KMS-11 (cell line): ENCODE results near the gene HELZ2.

Experiments used
- H2AFZ ChIP-seq: fragments of 200-600 bp; sonication (generic); 2 replicates; pipeline ENCODE4 v1.6.1; 2016; ENCODE audit warnings: antibody characterized with exemption, mixed run types, low read depth
- H3K27ac ChIP-seq: fragments of 200-600 bp; sonication (generic); 2 replicates; pipeline ENCODE4 v1.6.1; 2016; ENCODE audit warnings: mild to moderate bottlenecking, mixed run types
- H3K27me3 ChIP-seq: fragments of 200-600 bp; sonication (generic); 2 replicates; pipeline ENCODE4 v1.6.1; 2017; ENCODE audit warnings: mild to moderate bottlenecking, low read depth, mixed run types, moderate library complexity; ENCODE audit not compliant: insufficient read depth
- H3K36me3 ChIP-seq: fragments of 200-600 bp; sonication (generic); 2 replicates; pipeline ENCODE4 v1.6.1; 2017; ENCODE audit warnings: mild to moderate bottlenecking, mixed run types; ENCODE audit not compliant: insufficient read depth
- H3K4me1 ChIP-seq: fragments of 200-600 bp; sonication (generic); 2 replicates; pipeline ENCODE4 v1.6.1; 2016; ENCODE audit warnings: mild to moderate bottlenecking, low read depth, mixed run types; ENCODE audit not compliant: poor library complexity, severe bottlenecking
- H3K4me2 ChIP-seq: fragments of 200-600 bp; sonication (generic); 2 replicates; pipeline ENCODE4 v1.7.0; 2016; ENCODE audit warnings: mild to moderate bottlenecking, mixed run types
- H3K4me3 ChIP-seq: fragments of 200-600 bp; sonication (generic); IDR thresholded peaks from 2 replicates; pipeline ENCODE4 v1.6.1; 2017; ENCODE audit warnings: low read depth, low read length, mixed read lengths; ENCODE audit not compliant: insufficient read depth
- H3K79me2 ChIP-seq: fragments of 200-600 bp; sonication (generic); 2 replicates; pipeline ENCODE4 v1.6.1; 2016; ENCODE audit warnings: low read depth, mixed run types; ENCODE audit not compliant: insufficient read depth
- H3K9ac ChIP-seq: fragments of 200-600 bp; sonication (generic); 2 replicates; pipeline ENCODE4 v1.6.1; 2016; ENCODE audit warnings: mild to moderate bottlenecking, mixed run types
- H4K20me1 ChIP-seq: fragments of 200-600 bp; sonication (generic); 2 replicates; pipeline ENCODE4 v1.6.1; 2016; ENCODE audit warnings: mild to moderate bottlenecking, mixed run types; ENCODE audit not compliant: insufficient read depth
- TF ChIP-seq, protein P1 (sequence below): fragments of 200-600 bp; sonication (generic); conservative IDR thresholded peaks from 2 replicates; pipeline ENCODE4 v1.6.1; 2017; ENCODE audit warnings: low read depth, mild to moderate bottlenecking, antibody characterized with exemption, low read length, moderate library complexity, mixed read lengths

The HELZ2 gene

DNA sequence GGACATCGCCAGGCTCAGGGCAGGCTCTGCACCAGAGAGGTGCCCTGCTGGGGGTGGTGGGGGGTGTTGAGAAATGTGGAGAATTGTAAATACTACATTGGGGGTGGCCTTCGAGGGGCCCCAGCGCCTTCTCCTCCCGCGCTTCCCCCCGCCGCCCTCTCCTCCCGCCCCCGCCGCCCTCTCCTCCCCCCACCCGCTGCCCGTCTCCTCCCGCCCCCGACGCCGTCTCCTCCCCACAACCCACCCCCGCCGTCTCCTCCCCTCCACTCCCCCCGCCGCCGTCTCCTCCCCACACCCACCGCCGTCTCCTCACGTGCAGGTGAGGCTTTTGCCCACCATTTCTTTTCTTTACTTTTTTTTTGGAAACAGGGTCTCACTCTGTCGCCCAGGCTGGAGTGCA lies 25.0 kb downstream of the HELZ2 start:
- peaks cover 90% of the 10 kb centered on the region for H3K27me3 ChIP-seq
- no peak overlapping the region for H3K27ac ChIP-seq
- H4K20me1 ChIP-seq = no peaks in the 10 kb centered on the region

DNA sequence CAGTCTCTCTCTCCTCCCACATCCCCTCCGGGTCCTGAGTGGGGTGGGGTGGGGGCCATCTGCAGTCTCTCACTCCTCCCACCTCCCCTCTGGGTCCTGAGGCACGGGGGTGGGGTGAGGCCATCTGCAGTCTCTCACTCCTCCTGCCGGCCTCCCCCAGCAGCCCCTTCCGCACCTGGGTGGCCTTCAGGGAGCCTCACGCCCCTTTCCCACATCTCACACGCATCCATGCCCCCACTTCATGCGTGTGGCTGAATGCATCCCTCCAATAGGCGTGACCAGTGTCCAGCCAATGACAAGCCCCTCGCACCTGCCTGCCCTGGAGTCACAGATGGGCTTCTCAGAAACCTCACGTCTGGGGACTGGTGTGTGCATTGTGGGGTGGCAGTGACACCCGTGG lies 25.5 kb downstream of the HELZ2 start:
- Histone ChIP-seq H3K9ac (no peak overlapping the region), H3K27me3 (peaks cover 91% of the 10 kb centered on the region)

More for the DNA sequence above, 25.0 kb downstream of the HELZ2 start:
- H3K4me1 ChIP-seq = peaks cover 15% of the 10 kb centered on the region
- H2AFZ ChIP-seq = no peak overlapping the region
- no peaks in the 10 kb centered on the region for H3K79me2 ChIP-seq
- no peak overlapping the region for H3K9ac ChIP-seq
- H3K36me3 ChIP-seq = no peaks in the 10 kb centered on the region
- H3K4me3 ChIP-seq = no peak overlapping the region
- TF ChIP-seq, protein P1, sequence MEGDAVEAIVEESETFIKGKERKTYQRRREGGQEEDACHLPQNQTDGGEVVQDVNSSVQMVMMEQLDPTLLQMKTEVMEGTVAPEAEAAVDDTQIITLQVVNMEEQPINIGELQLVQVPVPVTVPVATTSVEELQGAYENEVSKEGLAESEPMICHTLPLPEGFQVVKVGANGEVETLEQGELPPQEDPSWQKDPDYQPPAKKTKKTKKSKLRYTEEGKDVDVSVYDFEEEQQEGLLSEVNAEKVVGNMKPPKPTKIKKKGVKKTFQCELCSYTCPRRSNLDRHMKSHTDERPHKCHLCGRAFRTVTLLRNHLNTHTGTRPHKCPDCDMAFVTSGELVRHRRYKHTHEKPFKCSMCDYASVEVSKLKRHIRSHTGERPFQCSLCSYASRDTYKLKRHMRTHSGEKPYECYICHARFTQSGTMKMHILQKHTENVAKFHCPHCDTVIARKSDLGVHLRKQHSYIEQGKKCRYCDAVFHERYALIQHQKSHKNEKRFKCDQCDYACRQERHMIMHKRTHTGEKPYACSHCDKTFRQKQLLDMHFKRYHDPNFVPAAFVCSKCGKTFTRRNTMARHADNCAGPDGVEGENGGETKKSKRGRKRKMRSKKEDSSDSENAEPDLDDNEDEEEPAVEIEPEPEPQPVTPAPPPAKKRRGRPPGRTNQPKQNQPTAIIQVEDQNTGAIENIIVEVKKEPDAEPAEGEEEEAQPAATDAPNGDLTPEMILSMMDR = no peak
- H3K4me2 ChIP-seq = no peak overlapping the region

DNA sequence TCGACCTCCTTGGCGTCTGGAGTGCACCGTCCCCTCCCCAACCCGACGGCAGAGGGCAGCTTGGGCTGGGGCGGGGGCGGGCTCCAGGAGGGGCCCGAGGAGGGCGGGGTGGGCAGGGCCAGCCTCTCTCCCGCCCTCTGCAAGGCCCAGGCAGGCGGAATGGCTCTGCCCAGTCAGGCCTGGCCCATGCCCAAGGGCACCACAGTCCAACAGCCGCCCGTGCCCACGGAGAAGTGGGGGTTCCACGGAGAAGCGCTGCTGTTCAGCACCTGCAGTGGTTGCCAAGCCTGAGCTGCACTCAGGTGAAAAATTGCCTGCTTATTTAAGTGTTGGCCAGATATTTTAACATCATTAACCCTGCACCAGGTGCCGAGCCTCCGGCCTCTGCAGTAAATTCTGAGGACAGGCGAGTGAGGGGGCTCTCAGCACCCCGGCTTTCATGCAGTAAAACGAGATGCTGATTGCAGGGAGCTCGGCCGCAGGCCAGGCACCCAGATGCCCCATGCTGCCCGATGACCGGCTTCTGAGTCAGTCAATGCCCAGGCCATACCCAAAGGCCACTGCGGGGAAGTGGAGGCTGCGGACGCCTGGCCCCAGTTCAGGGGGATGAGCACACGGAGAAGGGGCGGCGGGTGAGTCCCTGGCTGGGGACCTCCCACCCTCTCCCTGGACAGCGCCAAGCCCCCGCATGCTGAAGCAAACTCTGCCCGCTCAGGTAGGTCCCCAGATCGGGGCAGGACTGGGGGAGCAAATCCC lies 26.1 kb downstream of the HELZ2 start, which contains the start of gene SRMS:
Gene SRMS (minus strand): TSS at position 25 of the 756 bp plus-strand sequence. CDS start 286 bp downstream, outside the sequence.
- Histone ChIP-seq H4K20me1 (no peaks in the 10 kb centered on the region), H3K36me3 (no peaks in the 10 kb centered on the region), H2AFZ (no peak within 1 kb of the TSS), H3K4me2 (no peak within 1 kb of the TSS), H3K4me1 (peaks cover 6% of the 10 kb centered on the region), H3K79me2 (no peaks in the 10 kb centered on the region), H3K4me3 (no peak within 1 kb of the TSS), H3K9ac (no peak within 1 kb of the TSS), H3K27ac (no peak within 1 kb of the TSS), H3K27me3 (peaks cover 94% of the 10 kb centered on the region)
- TF ChIP-seq, protein P1 = no peak

More for the DNA sequence above, 25.5 kb downstream of the HELZ2 start:
- H3K4me2 ChIP-seq = no peak overlapping the region
- no peak overlapping the region for H2AFZ ChIP-seq
- H3K27ac ChIP-seq = no peak overlapping the region
- H3K79me2 ChIP-seq = no peaks in the 10 kb centered on the region
- no peak overlapping the region for H3K4me3 ChIP-seq
- TF ChIP-seq, protein P1 = no peak
- peaks cover 11% of the 10 kb centered on the region for H3K4me1 ChIP-seq
- no peaks in the 10 kb centered on the region for H3K36me3 ChIP-seq
- H4K20me1 ChIP-seq = no peaks in the 10 kb centered on the region

DNA sequence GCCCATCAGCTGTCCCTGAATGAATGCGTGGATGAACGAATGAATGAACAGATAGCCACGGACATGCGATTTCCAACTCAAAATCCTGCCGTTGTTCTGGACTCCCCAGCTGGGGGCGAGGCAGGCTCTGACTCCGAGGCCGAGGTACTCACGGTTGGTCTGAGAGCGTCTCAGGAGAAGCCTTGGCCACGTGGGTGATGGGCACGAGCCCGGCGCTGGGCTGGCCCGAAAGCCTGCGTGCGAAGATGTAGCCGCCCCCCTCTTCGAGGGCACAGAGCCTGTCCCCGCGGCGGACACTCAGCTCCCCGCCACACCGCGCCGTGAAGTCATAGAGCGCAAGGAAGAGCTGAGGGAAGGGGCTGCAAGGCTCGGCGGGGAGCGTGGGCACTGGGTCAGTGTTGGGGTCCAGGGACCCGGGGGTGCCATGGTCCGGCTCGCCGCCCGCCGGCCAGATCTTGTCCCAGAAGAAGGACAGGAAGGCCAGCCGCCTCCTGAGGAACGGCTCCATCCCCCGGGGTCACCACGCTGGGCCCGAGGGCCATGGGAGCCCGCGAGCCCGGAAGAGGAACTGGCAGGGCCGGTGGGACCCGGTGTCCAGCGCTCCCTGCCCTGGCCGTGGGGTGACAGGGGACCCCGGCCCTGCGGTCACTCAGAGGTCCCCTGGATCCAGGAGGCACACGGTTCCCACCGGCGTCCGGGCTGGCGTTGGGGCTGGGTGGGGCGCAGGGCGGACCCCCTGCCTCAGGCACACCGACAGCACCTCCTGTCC lies 26.9 kb downstream of the HELZ2 start:
- TF ChIP-seq, protein P1 = no peak
- H3K9ac ChIP-seq = no peak overlapping the region
- no peaks in the 10 kb centered on the region for H4K20me1 ChIP-seq
- no peak overlapping the region for H3K4me3 ChIP-seq
- H3K27ac ChIP-seq = no peak overlapping the region
- no peaks in the 10 kb centered on the region for H3K36me3 ChIP-seq
- H3K27me3 ChIP-seq = peaks cover 93% of the 10 kb centered on the region
- no peak overlapping the region for H3K4me2 ChIP-seq
- H3K4me1 ChIP-seq = no peaks in the 10 kb centered on the region
- H3K79me2 ChIP-seq = no peaks in the 10 kb centered on the region
- no peak overlapping the region for H2AFZ ChIP-seq
